ENCODE data around the gene DNAH1. TPM values are rescaled to one million over a fixed set of nuclear protein-coding genes. Genes with fewer than 3 reads are reported as not detected.
A peak's percentile ranks its signal among the peaks of the same experiment; 100 is the strongest.

The DNAH1 gene
- total and polyA plus RNA-seq, 2 experiments from 2014 or later: 0.81 to 1.8 TPM

GRCh38 chr3:52373676-52374075 is 57.6 kb downstream of the DNAH1 start:
- no peaks in the 10 kb centered on the region for H3K79me2 ChIP-seq (replicated peaks; ENCODE audit: insufficient read depth)
- Mint-ChIP-seq H3K4me3 (peak overlapping the region; percentile 56), H3K9me3 (no peaks in the 10 kb centered on the region), H3K4me1 (peaks cover 17% of the 10 kb centered on the region), H3K36me3 (ENCODE audit: low read depth) (no peaks in the 10 kb centered on the region; the same call in 2 of the 3 replicates), H3K27ac (no peak overlapping the region), H3K27me3 (ENCODE audit: insufficient read depth, low read depth, poor library complexity) (peaks cover 14% of the 10 kb centered on the region)
- DNase-seq (ENCODE audit: low spot score) (no peak), ATAC-seq (no peak)
- H2AFZ ChIP-seq: peak overlapping the region; percentile 82
- H3K27me3 ChIP-seq (ENCODE audit: insufficient read depth): peaks cover 9% of the 10 kb centered on the region; the same call in 1 of the 2 replicates
- H3F3A ChIP-seq (replicated peaks; ENCODE audit: low read depth): no peaks in the 10 kb centered on the region
- no peaks in the 10 kb centered on the region for H4K20me1 ChIP-seq (replicated peaks; ENCODE audit: insufficient read depth)
- TF ChIP-seq CTCF (conservative IDR thresholded peaks at IDR 0.05; ENCODE audit: low read depth in 2 of 2) (no peak), NANOG (IDR thresholded peaks at IDR 0.05; ENCODE audit: borderline replicate concordance) (no peak), EZH2phosphoT487 (IDR thresholded peaks at IDR 0.05; ENCODE audit: unreplicated experiment) (no peak)
- peaks cover 10% of the 10 kb centered on the region; the same call in 1 of the 2 replicates for H3K4me1 ChIP-seq (ENCODE audit: insufficient read depth)
- H3K36me3 ChIP-seq (ENCODE audit: insufficient read depth): no peaks in the 10 kb centered on the region
- H3K4me2 ChIP-seq: peak overlapping the region; percentile 70
- no peak overlapping the region for H3K27ac ChIP-seq (ENCODE audit: low read depth)
- peak overlapping the region; percentile 45 for H3K4me3 ChIP-seq
- no peaks in the 10 kb centered on the region for H3K9me2 ChIP-seq (ENCODE audit: insufficient read depth)

GRCh38 chr3:52374173-52374572 is 58.1 kb downstream of the DNAH1 start:
- H3K27me3 Mint-ChIP-seq (ENCODE audit: insufficient read depth, low read depth, poor library complexity): peaks cover 11% of the 10 kb centered on the region
- TF ChIP-seq ZNF462 (CRISPR knock-in tag; IDR thresholded peaks at IDR 0.05) (no peak), REST (IDR thresholded peaks at IDR 0.05; ENCODE audit: unreplicated experiment) (no peak), NANOG (IDR thresholded peaks at IDR 0.05; ENCODE audit: borderline replicate concordance) (no peak), ETS1 (IDR thresholded peaks at IDR 0.05) (no peak)

More at GRCh38 chr3:52374173-52374572, 58.1 kb downstream of the DNAH1 start:
- Mint-ChIP-seq H3K9me3 (no peaks in the 10 kb centered on the region), H3K27ac (no peak overlapping the region), H3K36me3 (ENCODE audit: low read depth) (no peaks in the 10 kb centered on the region; the same call in 2 of the 3 replicates), H3K4me1 (peaks cover 14% of the 10 kb centered on the region), H3K4me3 (no peak overlapping the region)
- H3K9me2 ChIP-seq (ENCODE audit: insufficient read depth): no peaks in the 10 kb centered on the region
- H3K79me2 ChIP-seq (replicated peaks; ENCODE audit: insufficient read depth): no peaks in the 10 kb centered on the region
- H3K36me3 ChIP-seq (ENCODE audit: insufficient read depth): no peaks in the 10 kb centered on the region
- no peak overlapping the region for H3K4me3 ChIP-seq
- H3F3A ChIP-seq (replicated peaks; ENCODE audit: low read depth): no peaks in the 10 kb centered on the region
- no peak overlapping the region for H3K27ac ChIP-seq (ENCODE audit: low read depth)
- DNase-seq (ENCODE audit: low spot score): no peak
- H3K4me1 ChIP-seq (ENCODE audit: insufficient read depth): peaks cover 10% of the 10 kb centered on the region; the same call in 1 of the 2 replicates
- peaks cover 9% of the 10 kb centered on the region; the same call in 1 of the 2 replicates for H3K27me3 ChIP-seq (ENCODE audit: insufficient read depth)
- ATAC-seq: no peak
- no peaks in the 10 kb centered on the region for H4K20me1 ChIP-seq (replicated peaks; ENCODE audit: insufficient read depth)
- no peak overlapping the region for H2AFZ ChIP-seq
- H3K4me2 ChIP-seq: no peak overlapping the region

Data from GM23338 (cell line).